ENCODE results near the gene MASTL.

GRCh38 chr10:27134371-27134770 lies 20.8 kb upstream of the MASTL start:
- TF ChIP-seq CTCF (IDR thresholded peaks at IDR 0.05; ENCODE audit: low read depth, low read length, missing input control) (no peak), REST (IDR thresholded peaks at IDR 0.05) (no peak), ATF3 (IDR thresholded peaks at IDR 0.05) (no peak), RAD21 (IDR thresholded peaks at IDR 0.05) (no peak), SP1 (IDR thresholded peaks at IDR 0.05) (no peak), GABPA (IDR thresholded peaks at IDR 0.05 in 1 of 2, conservative IDR thresholded peaks at IDR 0.05 in 1 of 2) (no peak), MAX (IDR thresholded peaks at IDR 0.05) (no peak), YY1 (IDR thresholded peaks at IDR 0.05) (no peak), TAF1 (conservative IDR thresholded peaks at IDR 0.05) (no peak), HNF4G (IDR thresholded peaks at IDR 0.05) (no peak), HNF4A (conservative IDR thresholded peaks at IDR 0.05) (no peak), ZBTB33 (IDR thresholded peaks at IDR 0.05) (no peak), EGR1 (IDR thresholded peaks at IDR 0.05; ENCODE audit: low read depth in 2 of 2) (no peak), JUND (IDR thresholded peaks at IDR 0.05) (no peak)
